OCI-LY3 (cell line): ENCODE results near the gene TBCK.

ENCODE experiments used
- EZH2phosphoT487 ChIP-seq: fragments of 200-600 bp; shearing (Covaris generic); IDR thresholded peaks from 2 replicates; pipeline ENCODE4 v1.6.1; 2018; ENCODE audit warnings: antibody characterized with exemption, mixed run types, low read depth
- TF ChIP-seq, protein P1 (sequence below): fragments of 200-600, 300-600 bp; sonication (generic); IDR thresholded peaks from 2 replicates; pipeline ENCODE4 v1.5.1; 2014; ENCODE audit warnings: antibody characterized with exemption, low read length, low read depth

DNA sequence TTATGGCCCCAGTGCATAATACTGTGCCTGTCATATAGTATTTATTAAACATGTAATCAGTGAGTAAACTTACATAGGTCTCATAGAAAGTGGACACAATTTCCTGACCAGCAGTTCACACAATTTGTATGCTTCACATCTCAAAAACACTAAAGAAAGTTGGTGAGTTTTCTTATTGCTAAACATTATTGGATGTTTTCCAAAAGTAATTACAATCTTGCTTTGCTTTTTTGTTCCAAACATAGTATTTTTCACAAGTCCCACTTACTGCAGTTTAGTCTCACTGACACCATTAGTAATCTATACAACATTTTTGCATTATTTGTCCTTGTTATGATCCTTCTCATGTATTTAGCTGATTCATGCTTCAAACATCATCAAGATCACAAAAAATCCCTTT lies 132.5 kb downstream of the TBCK start:
- TF ChIP-seq, protein P1, sequence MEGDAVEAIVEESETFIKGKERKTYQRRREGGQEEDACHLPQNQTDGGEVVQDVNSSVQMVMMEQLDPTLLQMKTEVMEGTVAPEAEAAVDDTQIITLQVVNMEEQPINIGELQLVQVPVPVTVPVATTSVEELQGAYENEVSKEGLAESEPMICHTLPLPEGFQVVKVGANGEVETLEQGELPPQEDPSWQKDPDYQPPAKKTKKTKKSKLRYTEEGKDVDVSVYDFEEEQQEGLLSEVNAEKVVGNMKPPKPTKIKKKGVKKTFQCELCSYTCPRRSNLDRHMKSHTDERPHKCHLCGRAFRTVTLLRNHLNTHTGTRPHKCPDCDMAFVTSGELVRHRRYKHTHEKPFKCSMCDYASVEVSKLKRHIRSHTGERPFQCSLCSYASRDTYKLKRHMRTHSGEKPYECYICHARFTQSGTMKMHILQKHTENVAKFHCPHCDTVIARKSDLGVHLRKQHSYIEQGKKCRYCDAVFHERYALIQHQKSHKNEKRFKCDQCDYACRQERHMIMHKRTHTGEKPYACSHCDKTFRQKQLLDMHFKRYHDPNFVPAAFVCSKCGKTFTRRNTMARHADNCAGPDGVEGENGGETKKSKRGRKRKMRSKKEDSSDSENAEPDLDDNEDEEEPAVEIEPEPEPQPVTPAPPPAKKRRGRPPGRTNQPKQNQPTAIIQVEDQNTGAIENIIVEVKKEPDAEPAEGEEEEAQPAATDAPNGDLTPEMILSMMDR, result no peak
- TF ChIP-seq EZH2phosphoT487, result no peak
